Measurements from ENCODE around the gene PTGES.

The PTGES gene

GRCh38 chr9:129692534-129692933 is 60.3 kb downstream of the PTGES start:
- TF ChIP-seq, protein P1, sequence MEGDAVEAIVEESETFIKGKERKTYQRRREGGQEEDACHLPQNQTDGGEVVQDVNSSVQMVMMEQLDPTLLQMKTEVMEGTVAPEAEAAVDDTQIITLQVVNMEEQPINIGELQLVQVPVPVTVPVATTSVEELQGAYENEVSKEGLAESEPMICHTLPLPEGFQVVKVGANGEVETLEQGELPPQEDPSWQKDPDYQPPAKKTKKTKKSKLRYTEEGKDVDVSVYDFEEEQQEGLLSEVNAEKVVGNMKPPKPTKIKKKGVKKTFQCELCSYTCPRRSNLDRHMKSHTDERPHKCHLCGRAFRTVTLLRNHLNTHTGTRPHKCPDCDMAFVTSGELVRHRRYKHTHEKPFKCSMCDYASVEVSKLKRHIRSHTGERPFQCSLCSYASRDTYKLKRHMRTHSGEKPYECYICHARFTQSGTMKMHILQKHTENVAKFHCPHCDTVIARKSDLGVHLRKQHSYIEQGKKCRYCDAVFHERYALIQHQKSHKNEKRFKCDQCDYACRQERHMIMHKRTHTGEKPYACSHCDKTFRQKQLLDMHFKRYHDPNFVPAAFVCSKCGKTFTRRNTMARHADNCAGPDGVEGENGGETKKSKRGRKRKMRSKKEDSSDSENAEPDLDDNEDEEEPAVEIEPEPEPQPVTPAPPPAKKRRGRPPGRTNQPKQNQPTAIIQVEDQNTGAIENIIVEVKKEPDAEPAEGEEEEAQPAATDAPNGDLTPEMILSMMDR (conservative IDR thresholded peaks at IDR 0.05; ENCODE audit: low read depth, low read length) = no peak
- no peak overlapping the region for H3K4me3 ChIP-seq (ENCODE audit: low read depth, low read length)
- DNase-seq (ENCODE audit: low read depth) = no peak

Data from choroid plexus epithelial cell (primary cell).